Peyer's patch (tissue), 4 donors: ENCODE results near the gene ABR.

ENCODE experiments used
- POLR2A ChIP-seq, 2 donors: fragments of 450-650 bp; IDR thresholded peaks; one replicate each; pipeline ENCODE4 v1.5.1; 2017; ENCODE audit warnings: antibody characterized with exemption in 2 of 2, mild to moderate bottlenecking in 2 of 2, moderate library complexity in 2 of 2
- TF ChIP-seq, protein P1 (sequence below), 6 experiments: fragments of 450-650 bp in 4 of 6; fragments of 200-600 bp in 2 of 6; sonication (generic) in 1 of 6; IDR thresholded peaks; one replicate each; pipeline ENCODE4 v1.5.1; 2017 to 2019; ENCODE audit warnings: antibody characterized with exemption in 6 of 6, mild to moderate bottlenecking in 3 of 6, moderate library complexity in 1 of 6

DNA sequence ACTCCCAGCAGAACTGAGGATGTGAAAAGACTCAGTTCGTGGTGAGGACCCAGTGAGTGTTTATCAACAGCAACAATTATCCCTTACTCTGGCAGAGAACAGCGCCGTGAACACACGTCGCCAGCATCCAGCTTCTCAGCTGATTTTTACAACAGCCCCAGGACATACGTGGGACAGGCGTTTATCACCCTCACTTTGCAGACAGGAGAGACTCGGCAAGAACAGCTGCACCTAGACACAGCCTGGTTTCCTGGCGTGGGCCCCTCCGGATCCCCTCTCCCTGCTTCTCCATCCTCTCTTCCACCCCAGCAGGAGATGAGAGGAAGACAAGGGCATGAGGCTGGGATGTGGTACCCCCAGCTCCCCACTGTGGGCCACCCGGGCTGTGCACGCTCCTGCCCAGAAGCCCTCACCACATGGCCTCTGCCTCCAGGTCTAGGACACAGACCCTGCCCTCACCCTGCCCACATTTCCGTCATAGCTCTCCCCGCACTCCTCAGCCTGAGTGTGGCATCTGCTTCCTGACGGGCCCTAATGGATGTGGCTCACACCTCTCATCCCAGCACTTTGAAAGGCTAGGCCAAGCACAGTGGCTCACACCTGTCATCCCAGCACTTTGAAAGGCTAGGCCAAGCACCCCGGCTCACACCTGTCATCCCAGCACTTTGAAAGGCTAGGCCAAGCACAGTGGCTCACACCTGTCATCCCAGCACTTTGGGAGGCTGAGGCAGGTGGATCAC lies 17.5 kb downstream of the ABR start:
- TF ChIP-seq, protein P1, sequence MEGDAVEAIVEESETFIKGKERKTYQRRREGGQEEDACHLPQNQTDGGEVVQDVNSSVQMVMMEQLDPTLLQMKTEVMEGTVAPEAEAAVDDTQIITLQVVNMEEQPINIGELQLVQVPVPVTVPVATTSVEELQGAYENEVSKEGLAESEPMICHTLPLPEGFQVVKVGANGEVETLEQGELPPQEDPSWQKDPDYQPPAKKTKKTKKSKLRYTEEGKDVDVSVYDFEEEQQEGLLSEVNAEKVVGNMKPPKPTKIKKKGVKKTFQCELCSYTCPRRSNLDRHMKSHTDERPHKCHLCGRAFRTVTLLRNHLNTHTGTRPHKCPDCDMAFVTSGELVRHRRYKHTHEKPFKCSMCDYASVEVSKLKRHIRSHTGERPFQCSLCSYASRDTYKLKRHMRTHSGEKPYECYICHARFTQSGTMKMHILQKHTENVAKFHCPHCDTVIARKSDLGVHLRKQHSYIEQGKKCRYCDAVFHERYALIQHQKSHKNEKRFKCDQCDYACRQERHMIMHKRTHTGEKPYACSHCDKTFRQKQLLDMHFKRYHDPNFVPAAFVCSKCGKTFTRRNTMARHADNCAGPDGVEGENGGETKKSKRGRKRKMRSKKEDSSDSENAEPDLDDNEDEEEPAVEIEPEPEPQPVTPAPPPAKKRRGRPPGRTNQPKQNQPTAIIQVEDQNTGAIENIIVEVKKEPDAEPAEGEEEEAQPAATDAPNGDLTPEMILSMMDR (IDR thresholded peaks at IDR 0.05), result no peak
- TF ChIP-seq POLR2A (IDR thresholded peaks at IDR 0.05), result no peak
